Endometrial microvascular endothelial cells (primary cell): Measurements from ENCODE around the gene ZNF195. TPM values are rescaled to one million over a fixed set of nuclear protein-coding genes. Genes with fewer than 3 reads are reported as not detected.
"Not testable (repeated sequence)": the region's sequence is repeated elsewhere in the genome, so short reads cannot be mapped to it uniquely, and the experiment has no call there.

Experiments used
- in situ Hi-C: cut with HindIII; loops from 2 replicates; pipeline ENCODE4 v1.10.0; 2017; ENCODE audit warnings: low sequenced_read_pairs, low pct_unique_long_range_greater_than_20kb; ENCODE audit errors: inconsistent ontology term
- total RNA-seq: library from RNA; depleted of rRNA; stranded (reverse); fragments of >200 nt; gene quantifications from one replicate; pipeline ENCODE4 v1.2.3, GENCODE V29; 2015; ENCODE audit errors: inconsistent ontology term

The ZNF195 gene
- total RNA-seq, 1 donor from 2014 or later = 31.4 TPM

GRCh38 chr11:3404076-3404925 is 25.4 kb upstream of the ZNF195 start:
- in situ Hi-C loops = not testable (repeated sequence)

GRCh38 chr11:3402861-3403250 is 23.9 kb upstream of the ZNF195 start:
- in situ Hi-C loops = not testable (repeated sequence)

GRCh38 chr11:3402181-3402860 is 23.4 kb upstream of the ZNF195 start:
- in situ Hi-C loops = not testable (repeated sequence)

GRCh38 chr11:3401052-3401451 is 22.1 kb upstream of the ZNF195 start:
- in situ Hi-C loops = not testable (repeated sequence)

- in situ Hi-C loops = not testable (repeated sequence)
Observed at GRCh38 chr11:3398509-3398908, 19.6 kb upstream of the ZNF195 start.

GRCh38 chr11:3398106-3398505 is 19.2 kb upstream of the ZNF195 start:
- in situ Hi-C loops = not testable (repeated sequence)

GRCh38 chr11:3397210-3397609 is 18.3 kb upstream of the ZNF195 start:
- in situ Hi-C loops = not testable (repeated sequence)

- in situ Hi-C loops = not testable (repeated sequence)
Observed at GRCh38 chr11:3395468-3395867, 16.5 kb upstream of the ZNF195 start.

- in situ Hi-C loops = not testable (repeated sequence)
Observed at GRCh38 chr11:3394956-3395355, 16.0 kb upstream of the ZNF195 start.

GRCh38 chr11:3393450-3393849 is 14.5 kb upstream of the ZNF195 start:
- in situ Hi-C loops = not testable (repeated sequence)

- in situ Hi-C loops = no loop called here
Observed at GRCh38 chr11:3382613-3383285, 3.8 kb upstream of the ZNF195 start.

GRCh38 chr11:3381794-3382193 is 2.8 kb upstream of the ZNF195 start:
- in situ Hi-C loops = no loop called here

- in situ Hi-C loops = no loop called here
Observed at GRCh38 chr11:3380706-3381545, 2.0 kb upstream of the ZNF195 start.

- in situ Hi-C loops = no loop called here
Observed at GRCh38 chr11:3375552-3375951, 3.4 kb downstream of the ZNF195 start.

- in situ Hi-C loops = no loop called here
Observed at GRCh38 chr11:3370311-3370870, 8.6 kb downstream of the ZNF195 start.

GRCh38 chr11:3369366-3369765 is 9.6 kb downstream of the ZNF195 start:
- in situ Hi-C loops = no loop called here

GRCh38 chr11:3368199-3368598 is 10.7 kb downstream of the ZNF195 start:
- in situ Hi-C loops = no loop called here

GRCh38 chr11:3367221-3367620 is 11.7 kb downstream of the ZNF195 start:
- in situ Hi-C loops = no loop called here
